HG03095 (cell line): ENCODE measurements around the gene DDX20.
"Not testable (repeated sequence)": the region's sequence is repeated elsewhere in the genome, so short reads cannot be mapped to it uniquely, and the experiment has no call there.

Source experiments
- ATAC-seq: cut with Tn5 transposase; IDR thresholded peaks from one replicate; pipeline ENCODE4 v1.9.1; 2021; ENCODE audit warnings: moderate library complexity; ENCODE audit not compliant: unreplicated experiment

Gene DDX20

DNA sequence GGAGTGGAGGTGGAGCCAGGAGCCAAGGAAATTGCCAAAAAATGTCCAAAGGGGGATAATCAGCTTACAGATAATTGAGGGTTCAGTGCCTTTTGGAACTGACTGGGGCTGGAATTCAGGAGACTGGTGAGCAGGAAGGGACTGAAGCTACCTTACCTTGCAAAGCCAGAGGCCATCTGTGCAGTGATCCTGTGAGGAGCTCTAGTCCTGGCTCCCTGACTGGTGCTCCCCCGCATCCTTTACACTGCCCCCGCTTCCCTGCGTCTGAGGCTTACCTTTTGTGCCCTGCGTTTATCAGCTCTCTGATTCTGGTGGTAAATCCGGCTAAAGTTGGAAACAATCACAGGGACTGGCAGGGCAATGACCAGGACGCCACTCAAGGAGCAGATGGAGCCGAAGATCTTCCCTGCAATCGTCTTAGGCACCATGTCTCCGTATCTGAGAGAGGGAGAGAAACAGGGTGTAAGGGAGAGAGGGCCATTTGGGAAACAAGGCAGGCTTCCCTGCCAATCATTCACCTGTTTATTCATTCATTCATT is 31.0 kb downstream of the DDX20 start:
- ATAC-seq: no peak

DNA sequence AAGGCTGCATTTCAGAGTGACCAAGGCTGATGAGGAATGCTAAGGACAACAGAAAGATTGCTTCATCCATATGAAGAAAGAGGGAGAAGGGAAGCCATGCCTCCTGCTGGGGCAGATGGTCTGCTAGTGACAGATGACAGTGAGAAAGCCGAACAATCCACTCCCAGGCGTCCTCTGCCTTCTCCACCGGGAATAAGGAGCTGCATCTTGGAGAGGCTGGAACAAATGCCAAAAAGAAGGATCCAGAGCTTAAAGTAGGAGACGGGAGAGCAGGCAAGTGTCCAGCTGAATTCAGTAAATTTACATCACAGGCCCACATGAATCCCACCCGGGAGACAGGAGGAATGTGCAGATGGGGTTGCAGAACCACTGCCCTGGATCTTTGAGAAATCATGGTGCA is 33.4 kb downstream of the DDX20 start:
- ATAC-seq: no peak

DNA sequence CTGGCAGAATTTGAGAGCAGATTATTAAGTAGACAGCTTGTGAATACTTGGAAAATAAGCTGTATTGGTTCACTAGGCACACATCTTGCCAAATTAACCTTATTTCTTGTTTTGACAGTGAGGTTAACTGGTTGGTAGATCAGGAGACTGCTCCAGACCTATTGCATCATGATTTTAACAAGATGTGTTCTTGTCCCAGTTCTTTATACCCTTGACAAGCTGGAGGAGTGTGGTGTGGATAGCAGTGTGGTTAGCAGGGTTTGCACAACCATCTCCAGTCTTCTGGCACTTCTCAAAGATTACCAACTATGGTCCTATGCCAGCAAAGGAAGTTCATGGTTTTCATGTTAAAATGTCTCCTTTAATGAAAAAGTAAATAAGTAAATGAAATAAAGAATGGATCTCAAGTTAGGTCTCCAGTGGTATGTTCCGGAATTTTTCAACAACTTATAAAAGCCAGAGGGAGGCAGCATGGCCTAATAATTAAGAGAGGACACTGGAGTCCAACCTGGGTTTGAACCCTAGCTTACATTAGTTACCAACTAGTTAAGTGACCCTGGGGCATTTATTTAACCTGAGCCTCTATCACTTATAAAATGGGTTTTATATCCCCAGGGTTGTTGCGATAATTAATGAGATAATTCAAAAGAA is 34.1 kb downstream of the DDX20 start:
- no peak for ATAC-seq

DNA sequence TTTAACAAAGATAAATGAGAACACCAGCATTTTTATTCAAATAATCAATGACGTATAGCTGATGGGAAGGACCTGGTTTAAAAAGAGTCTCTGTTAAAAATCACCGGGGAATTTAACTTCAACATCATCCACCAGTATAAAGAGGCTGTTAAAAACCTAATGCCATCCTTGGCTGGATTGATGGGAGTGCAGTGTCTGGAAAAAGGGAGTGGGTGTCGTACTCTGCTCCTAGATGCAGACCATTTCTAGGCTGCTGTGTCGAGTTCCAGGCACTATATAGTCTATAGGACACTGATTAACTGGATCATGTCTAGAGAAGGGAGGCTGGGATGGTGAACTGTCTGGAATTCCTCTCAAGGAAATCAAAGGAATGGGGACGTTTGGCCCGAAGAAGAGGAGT is 36.1 kb downstream of the DDX20 start:
- ATAC-seq: no peak

DNA sequence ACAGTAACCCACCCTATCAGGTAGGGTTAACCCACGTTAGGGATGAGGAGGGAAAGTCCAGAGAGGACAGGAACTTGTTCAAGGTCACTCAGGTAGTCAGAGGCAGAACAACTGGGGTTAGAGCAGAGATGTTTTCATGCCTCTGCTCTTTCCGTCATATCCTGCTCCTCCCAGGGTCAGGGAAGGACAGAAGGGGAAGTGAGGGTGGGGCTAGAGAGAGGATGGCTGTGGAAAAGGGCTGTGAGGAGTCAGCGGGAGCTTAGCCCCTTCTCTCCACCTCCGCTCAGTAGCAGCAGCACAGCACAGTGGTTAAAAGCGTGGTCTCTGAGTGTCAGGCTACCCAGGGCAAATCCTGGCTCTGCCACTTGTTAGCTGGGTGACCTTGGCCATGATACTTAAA is 36.5 kb downstream of the DDX20 start:
- no peak for ATAC-seq

DNA sequence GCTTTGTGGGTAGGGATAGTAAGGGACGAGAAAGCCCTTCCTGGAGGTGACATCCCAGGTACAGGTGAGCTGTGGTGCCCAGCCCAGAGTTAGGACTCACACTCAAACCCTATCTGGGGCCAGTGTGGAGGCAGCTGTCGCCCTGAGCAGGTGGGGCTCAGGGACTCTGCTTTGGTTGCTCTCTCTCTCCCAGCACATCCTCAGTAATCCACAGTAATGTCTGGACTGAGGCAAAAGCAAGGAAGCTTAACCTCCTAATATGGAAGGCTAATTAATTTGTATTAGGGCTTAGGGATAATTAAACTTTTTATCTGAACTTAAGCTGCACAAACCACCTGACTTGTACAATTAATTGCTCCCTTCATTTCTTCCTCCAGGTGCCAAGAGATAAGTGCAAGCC is 38.2 kb downstream of the DDX20 start:
- no peak for ATAC-seq

DNA sequence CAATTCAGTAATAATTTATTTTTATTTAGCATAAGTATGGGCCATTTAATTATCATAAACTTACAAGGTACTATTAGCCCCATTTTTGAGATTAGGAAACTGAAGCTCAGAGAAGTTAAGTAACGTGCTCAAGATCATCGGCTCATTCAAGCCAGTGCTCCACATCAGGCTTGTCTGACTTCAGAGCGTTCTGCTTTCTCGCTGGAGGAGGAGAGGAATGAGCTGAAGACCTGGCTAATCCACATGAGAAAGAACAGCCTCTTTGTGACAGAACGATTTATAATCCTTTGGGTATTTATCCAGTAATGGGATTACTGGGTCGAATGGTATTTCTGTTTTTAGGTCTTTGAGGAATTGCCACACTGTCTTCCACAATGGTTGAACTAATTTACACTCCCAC is 39.7 kb downstream of the DDX20 start:
- no peak for ATAC-seq

DNA sequence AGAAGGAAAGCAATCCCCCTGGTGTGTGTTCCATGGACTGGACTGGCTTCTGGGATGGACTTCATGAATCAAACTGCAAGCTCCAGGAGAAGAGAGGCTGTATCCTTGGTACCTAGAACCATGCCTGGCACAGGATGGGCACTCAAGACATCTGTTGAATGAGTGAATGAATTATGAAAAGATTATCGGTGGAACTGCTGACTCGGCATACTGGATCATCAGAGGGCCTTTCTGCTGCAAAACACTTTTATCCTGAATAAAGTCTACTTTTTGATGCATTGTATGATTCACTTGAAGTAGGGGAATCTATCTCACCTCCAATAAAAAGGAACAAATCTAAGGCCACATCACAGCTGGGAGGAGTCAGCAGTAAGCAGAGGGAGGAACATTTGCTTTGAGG is 42.9 kb downstream of the DDX20 start:
- ATAC-seq: no peak

DNA sequence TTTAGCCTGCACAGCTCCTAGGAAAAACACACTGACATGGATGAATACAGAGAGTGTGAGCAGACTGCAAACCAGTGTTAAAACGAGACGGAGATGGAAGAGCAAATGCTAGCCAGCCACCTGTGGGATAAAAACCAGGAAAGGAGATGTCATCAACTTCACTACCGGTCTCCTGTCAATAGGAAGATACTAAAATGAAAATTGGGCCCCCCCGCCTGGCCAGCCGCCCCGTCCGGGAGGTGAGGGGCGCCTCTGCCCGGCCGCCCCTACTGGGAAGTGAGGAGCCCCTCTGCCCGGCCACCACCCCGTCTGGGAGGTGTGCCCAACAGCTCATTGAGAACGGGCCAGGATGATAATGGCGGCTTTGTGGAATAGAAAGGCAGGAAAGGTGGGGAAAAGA is 44.0 kb downstream of the DDX20 start:
- not testable (repeated sequence) for ATAC-seq

DNA sequence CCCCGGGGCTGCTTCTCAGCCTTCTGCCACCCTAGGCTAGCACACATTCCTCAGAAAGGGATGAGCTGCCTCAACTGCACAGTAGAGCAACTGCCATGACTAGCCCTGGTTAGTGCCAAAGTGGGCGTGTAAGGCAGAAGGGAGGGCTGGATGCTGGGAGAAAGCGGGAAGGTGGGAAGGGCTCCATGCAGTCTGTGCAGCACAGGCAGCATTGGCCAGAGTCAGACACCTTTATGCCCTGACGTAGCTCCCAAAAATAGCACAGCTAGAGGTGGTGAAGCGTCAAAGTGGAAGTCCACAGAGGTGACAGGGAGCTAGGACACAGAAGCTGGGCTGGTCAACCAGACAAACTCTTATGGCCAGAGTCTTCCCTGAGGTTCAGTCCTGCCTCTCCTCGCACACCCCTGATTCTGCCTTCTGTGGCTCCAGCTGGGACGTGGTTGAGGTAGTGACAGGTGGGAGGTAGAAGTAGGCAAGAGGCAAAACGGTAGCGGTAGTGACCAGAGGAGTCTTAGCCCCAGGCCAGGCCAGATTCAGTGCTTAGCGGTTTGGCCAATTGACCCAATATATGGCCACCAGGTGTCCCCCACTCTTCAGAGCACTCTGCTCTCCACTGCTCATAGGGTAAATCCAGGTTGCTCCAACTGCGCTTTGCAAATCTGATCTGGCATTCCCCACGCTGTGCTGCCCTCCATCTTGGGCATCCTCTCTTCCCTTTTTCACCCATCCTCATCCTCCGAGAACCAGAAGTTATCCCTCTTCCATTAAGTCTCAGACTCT is 45.6 kb downstream of the DDX20 start:
- no peak for ATAC-seq

DNA sequence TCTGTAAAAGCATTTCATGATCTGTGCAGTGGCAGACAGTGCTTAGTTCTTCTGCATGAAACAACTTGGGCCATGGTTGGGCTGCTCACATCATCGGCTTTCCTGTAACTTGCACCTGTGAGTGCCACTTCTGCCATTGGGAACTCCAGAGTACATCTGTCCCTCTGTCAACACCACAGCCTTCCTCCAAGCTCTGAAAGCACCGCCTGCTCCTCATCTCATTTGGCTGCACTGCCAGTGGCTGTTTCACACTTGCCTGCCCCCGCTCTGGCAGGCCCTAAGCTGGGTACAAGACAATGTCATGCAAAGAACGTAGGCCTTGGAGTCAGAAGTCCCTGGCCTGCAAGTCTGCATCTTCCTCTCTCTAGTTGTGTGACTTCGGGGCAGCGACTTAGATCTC is 46.4 kb downstream of the DDX20 start:
- no peak for ATAC-seq

DNA sequence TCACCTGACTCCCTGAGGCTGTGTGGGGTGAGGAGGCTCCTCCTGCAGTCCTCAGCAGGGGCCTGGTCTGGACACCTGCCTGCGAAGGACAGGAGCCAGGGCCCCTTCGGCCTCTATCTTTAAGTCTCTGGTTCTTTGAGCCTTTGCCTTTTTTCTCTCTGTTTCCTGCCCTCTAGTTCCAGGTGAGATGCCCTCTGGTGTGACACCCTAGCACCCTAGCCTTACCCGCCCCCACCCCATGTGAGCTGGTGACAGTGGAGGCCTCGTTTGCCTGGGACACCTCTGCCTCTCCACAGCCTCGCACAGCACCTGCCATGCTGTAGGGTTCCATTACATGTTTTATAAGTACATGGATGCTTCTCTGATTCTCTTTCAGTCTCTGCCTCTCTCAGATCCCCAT is 47.3 kb downstream of the DDX20 start:
- no peak for ATAC-seq

DNA sequence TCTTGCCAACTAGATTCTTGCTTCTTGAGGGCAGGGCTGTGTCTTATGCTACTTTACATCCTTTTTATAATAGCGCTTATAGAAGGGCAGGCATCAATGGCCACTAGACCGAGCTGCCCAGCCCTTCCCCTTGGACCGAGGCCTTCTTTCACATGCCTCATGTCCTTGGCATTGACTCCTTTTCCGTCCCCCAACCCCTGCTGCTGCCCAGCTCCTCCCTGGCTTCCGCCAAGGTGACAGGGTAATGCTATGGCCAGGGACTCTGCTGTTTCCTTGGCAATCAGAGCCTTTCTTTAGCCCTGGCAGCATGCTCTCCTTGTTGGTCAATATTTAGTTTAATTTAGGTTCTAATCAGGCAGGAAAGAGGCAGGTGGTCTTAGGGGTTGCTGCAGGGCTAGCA is 48.2 kb downstream of the DDX20 start:
- no peak for ATAC-seq

DNA sequence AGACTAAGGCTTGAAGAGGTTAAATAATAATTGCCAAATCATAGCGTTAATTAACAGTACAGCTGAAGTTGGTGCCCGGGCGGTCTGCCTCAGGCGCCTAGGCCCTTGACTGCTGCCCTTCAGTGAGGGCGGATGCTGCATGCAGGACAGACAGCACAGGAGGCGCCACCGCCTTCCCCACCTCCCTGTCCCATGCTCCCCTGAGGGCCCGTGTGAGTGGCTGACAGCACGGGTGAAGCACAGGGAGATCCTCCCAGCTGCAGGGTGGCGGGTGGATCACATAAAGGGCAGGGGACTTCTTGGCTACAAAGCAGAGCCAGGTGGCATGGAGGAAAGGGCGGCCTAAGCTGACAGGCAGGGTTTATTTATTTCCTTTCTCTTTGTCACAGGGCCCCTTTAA is 49.1 kb downstream of the DDX20 start:
- no peak for ATAC-seq

DNA sequence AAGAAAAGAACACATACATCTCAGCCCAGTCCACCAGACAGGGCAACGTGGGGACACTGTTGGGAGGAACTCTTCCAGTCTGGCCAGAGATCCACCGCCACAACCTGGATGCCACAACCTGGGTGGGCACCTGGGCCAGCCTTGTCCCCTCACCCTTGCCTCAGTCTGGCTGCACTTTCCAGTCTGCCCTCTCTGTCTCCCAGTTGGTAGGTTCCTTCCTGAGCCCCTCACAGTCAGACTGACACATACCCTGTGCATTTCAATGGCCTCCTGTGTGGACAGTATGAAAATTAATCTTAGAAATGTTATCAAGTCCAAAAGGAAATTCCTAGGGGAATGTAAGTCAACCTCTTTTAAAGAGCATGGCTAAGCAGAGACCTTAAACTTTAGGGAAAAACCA is 49.5 kb downstream of the DDX20 start:
- no peak for ATAC-seq

DNA sequence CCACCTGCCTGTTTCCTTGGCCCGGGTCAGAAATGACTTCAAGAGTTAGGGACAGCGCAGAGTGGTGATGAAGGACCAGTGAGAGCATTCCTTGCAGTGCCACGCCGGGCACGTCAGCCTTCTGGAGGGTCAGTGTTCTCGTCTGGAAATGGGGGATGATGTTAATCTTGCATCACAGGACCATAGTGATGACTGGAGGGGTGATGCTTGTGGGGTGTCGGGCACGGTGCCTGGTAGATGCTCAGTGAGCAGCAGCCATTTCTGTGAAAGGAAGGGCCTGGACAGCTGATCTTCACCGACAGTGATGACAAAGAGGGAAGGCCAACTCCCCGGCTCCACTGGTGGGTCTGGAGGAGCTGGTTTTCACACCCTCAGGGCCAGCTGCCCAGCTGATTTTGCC is 56.2 kb downstream of the DDX20 start:
- ATAC-seq: no peak

DNA sequence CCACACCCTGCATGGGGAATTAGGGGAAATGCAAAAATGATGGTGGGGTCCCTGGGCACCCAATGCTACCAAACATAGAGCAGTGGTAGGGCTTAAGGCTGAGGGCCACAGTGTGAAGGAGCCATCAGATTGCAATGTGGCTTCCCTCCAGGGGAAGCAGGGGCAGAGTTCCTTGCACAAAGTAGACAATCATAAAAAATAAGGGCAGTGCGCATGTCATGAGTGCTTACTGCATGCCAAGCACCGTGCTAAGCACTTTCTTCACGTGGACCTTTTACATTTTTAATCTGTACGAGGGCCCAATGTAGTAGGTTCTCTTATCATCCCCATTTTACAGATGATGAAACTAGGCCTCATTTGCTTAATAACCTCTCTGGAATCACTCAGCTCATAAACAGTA is 56.6 kb downstream of the DDX20 start:
- ATAC-seq: no peak

DNA sequence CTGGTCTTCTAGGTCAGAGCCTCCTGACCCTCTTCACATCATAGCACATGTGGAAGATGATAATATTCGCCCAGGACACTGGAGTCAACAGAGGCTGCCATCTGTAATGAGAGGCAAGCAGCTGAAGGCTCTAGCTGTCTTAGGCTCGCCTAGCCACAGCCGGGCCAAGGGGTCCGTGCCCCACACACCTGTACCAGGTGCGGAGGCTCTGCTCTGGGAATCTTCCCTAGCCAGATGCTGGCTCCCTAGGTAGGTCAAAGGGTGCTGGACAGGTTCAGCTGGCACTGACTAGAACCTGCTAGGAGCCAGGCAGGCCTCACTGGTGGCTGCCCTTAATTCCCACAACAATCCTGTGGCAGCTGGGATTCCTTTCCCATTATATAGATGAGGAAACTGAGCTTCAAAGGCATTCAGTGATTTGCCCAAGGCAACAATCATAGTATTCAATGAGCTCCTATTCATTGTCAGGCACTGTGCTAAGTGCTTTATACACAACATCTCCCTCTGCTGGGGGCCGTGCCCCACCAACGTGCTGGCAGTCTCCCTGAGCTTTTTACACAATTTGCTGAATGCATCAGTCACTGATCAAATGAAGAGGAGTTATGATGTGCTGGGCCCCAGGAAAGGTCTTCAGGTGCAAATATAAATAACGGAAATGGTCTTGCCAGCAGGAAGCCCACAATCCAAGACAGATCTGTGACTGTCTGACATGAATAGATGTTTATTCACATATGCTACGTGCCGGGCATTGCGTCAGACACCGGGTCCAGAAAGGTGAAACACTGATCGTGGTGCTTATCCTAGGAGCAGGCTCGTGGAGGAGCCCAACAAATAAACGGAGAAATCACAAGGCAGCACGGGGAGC is 58.0 kb downstream of the DDX20 start:
- ATAC-seq: no peak

DNA sequence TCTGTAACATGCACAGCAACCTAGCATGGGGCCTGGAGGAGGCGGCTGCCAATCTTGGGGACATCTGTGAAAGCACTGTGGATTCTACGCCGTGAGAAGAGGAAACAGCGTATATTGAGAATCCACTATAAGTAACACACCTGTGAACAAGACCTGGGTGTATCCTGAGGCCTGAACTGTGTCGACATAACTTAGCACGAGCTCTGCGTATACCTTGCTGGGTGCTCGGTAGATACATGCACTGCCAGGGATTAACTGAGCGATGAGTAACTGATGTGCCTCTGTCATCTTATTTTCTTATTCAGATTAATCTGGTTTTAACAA is 58.6 kb downstream of the DDX20 start:
- no peak for ATAC-seq

DNA sequence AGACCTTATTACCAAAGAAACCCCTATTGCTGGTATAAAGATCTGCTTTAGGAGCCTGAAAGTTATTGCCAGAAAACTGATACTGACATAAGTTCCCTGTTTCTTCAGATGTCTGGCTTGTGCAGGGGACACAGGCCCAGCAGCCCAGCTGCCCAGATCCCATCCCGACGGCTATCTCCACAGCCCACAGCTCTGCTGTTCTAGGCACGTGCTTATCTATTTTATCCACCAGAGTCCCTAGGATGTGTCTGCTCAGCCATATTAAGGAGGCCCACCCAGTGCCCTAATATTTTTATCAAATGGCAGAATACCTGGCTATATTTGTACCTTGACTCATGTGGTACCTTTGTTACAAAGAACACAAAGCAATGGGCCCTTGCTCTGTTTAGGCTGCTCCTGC is 58.9 kb downstream of the DDX20 start:
- no peak for ATAC-seq
